Endothelial cell of umbilical vein (primary cell): ENCODE data around the gene SELL. TPM values are rescaled to one million over a fixed set of nuclear protein-coding genes. Genes with fewer than 3 reads are reported as not detected.

Source experiments
- BruUV-seq: library from RNA; stranded (reverse); fragments of 400-500 nt; replicated peaks from 2 replicates; lab custom pipeline; 2021; lab: Mats Ljungman, UMichigan
- CTCF ChIA-PET: fragments of 300-600, 350-600 bp; sonication (Branson Sonifier 250); formaldehyde crosslinking; loops from one replicate; lab custom pipeline; 2021; ENCODE audit warnings: antibody characterized with exemption, inconsistent platforms; lab: Charles Lee
- POLR2A ChIA-PET: fragments of 300-600, 350-600 bp; sonication (Branson Sonifier 250); formaldehyde crosslinking; loops from one replicate; lab custom pipeline; 2021; ENCODE audit warnings: antibody characterized with exemption, inconsistent platforms; lab: Charles Lee
- DNase-seq: peaks from one replicate; pipeline ENCODE4 v3.0.0-alpha.2; 2011; ENCODE audit warnings: low read depth, low spot score
- FAIRE-seq: peaks from 2 replicates; lab custom pipeline; 2011; peaks lifted over from hg19 to GRCh38; lab: Jason Lieb, UNC
- H2AFZ ChIP-seq: 2 replicates; pipeline ENCODE4 v1.6.0; 2012; ENCODE audit warnings: low read depth, low read length, control low read depth, inconsistent platforms
- H3K27ac ChIP-seq: 2 replicates; pipeline ENCODE4 v1.5.1; 2011; ENCODE audit warnings: low read depth, mild to moderate bottlenecking, control low read depth, low read length, moderate library complexity; ENCODE audit not compliant: insufficient read depth
- H3K27me3 ChIP-seq, 2 experiments: 2 replicates each; pipeline versions ENCODE4 v1.6.0 to v1.6.1; 2011; ENCODE audit warnings: low read length in 2 of 2, mixed read lengths in 1 of 2; ENCODE audit not compliant: control insufficient read depth in 2 of 2, insufficient read depth in 2 of 2
- H3K36me3 ChIP-seq, 2 experiments: 2 replicates in 1 of 2; 3 replicates in 1 of 2; pipeline ENCODE4 v1.5.1; 2011; ENCODE audit warnings: low read length in 2 of 2, mild to moderate bottlenecking in 1 of 2, moderate library complexity in 1 of 2; ENCODE audit not compliant: control insufficient read depth in 2 of 2, insufficient read depth in 2 of 2; ENCODE audit errors: extremely low read depth in 1 of 2
- H3K4me1 ChIP-seq: 3 replicates; pipeline ENCODE4 v1.5.1; 2011; ENCODE audit warnings: mild to moderate bottlenecking, low read length; ENCODE audit not compliant: control insufficient read depth, insufficient read depth; ENCODE audit errors: extremely low read depth
- H3K4me2 ChIP-seq: 2 replicates; pipeline ENCODE4 v1.6.1; 2011; ENCODE audit warnings: low read length, control low read depth, mixed read lengths; ENCODE audit not compliant: insufficient read depth
- H3K4me3 ChIP-seq, 3 experiments: fragments of 200-600 bp in 1 of 3; sonication (generic), shearing (Covaris generic) in 1 of 3; replicated peaks in 1 of 3; 2 replicates each; pipeline ENCODE4 v1.5.1; 2011 to 2016; ENCODE audit warnings: control low read depth in 3 of 3, low read length in 3 of 3, mild to moderate bottlenecking in 2 of 3, inconsistent platforms in 1 of 3, low read depth in 1 of 3, moderate library complexity in 1 of 3; ENCODE audit not compliant: insufficient read depth in 1 of 3
- H3K79me2 ChIP-seq: 2 replicates; pipeline ENCODE4 v1.6.0; 2012; ENCODE audit warnings: low read length, inconsistent platforms; ENCODE audit not compliant: control insufficient read depth, insufficient read depth
- H3K9ac ChIP-seq: replicated peaks from 2 replicates; pipeline ENCODE3; 2011; ENCODE audit warnings: low read length, control low read depth; ENCODE audit not compliant: insufficient read depth; ENCODE audit errors: extremely low read depth
- H3K9me1 ChIP-seq: replicated peaks from 3 replicates; pipeline ENCODE4 v1.6.0; 2011; ENCODE audit warnings: mild to moderate bottlenecking, low read length; ENCODE audit not compliant: control insufficient read depth, insufficient read depth; ENCODE audit errors: extremely low read depth
- H3K9me3 ChIP-seq: replicated peaks from 2 replicates; pipeline ENCODE4 v1.5.1; 2012; ENCODE audit warnings: low read length, inconsistent platforms; ENCODE audit not compliant: control insufficient read depth, insufficient read depth
- H4K20me1 ChIP-seq: replicated peaks from 2 replicates; pipeline ENCODE3; 2011; ENCODE audit warnings: mild to moderate bottlenecking, low read length; ENCODE audit not compliant: control insufficient read depth, insufficient read depth; ENCODE audit errors: extremely low read depth
- EZH2 ChIP-seq: IDR thresholded peaks from 2 replicates; pipeline ENCODE4 v1.6.1; 2012; ENCODE audit warnings: borderline replicate concordance, low read depth, mild to moderate bottlenecking, moderate library complexity, low read length, inconsistent platforms; ENCODE audit not compliant: severe bottlenecking
- FOS ChIP-seq: IDR thresholded peaks from 2 replicates; pipeline ENCODE4 v1.6.1; 2011; ENCODE audit warnings: mild to moderate bottlenecking, low read length, moderate library complexity, borderline replicate concordance; ENCODE audit not compliant: insufficient read depth
- GATA2 ChIP-seq: IDR thresholded peaks from 2 replicates; pipeline ENCODE4 v1.7.0; 2011; ENCODE audit warnings: low read depth, mild to moderate bottlenecking, moderate library complexity, mixed read lengths, low read length; ENCODE audit not compliant: insufficient read length, insufficient read depth
- JUN ChIP-seq: IDR thresholded peaks from 2 replicates; pipeline ENCODE4 v1.6.1; 2011; ENCODE audit warnings: borderline replicate concordance, low read depth; ENCODE audit not compliant: insufficient read length, insufficient read depth
- MYC ChIP-seq: IDR thresholded peaks from one replicate; pipeline ENCODE4 v1.6.1; 2011; ENCODE audit warnings: mild to moderate bottlenecking, low read depth, low read length
- POLR2A ChIP-seq: IDR thresholded peaks from 2 replicates; pipeline ENCODE4 v1.6.1; 2012; ENCODE audit warnings: low read depth, mild to moderate bottlenecking, control low read depth, low read length
- POLR2AphosphoS5 ChIP-seq: IDR thresholded peaks from 2 replicates; pipeline ENCODE4 v1.6.1; 2012; ENCODE audit warnings: low read depth, mild to moderate bottlenecking, control low read depth, low read length, moderate library complexity; ENCODE audit not compliant: insufficient read depth
- dilution Hi-C: fragments of 300-500 bp; cut with MboI; formaldehyde crosslinking; loops from one replicate; pipeline ENCODE4 v1.15.0; 2019; ENCODE audit warnings: low sequenced_read_pairs; ENCODE audit not compliant: extremely low pct_ligation_motif_present
- intact Hi-C: fragments of 100-400 bp; cut with micrococcal nuclease; formaldehyde crosslinking; loops from one replicate; pipeline ENCODE4 v1.10.0; 2022
- polyA plus RNA-seq, 4 experiments: library from polyadenylated mRNA; depleted of rRNA in 3 of 4; stranded (reverse) in 3 of 4; unstranded in 1 of 4; fragments of >200 nt; gene quantifications; 2 replicates each; pipeline versions ENCODE4 v1.2.1 to v1.2.3, GENCODE V29; 2011 to 2012; ENCODE audit warnings: missing spikeins in 1 of 4
- total RNA-seq: library from RNA; stranded (reverse); gene quantifications from 2 replicates; pipeline ENCODE4 v1.2.3, GENCODE V29; 2021
- TF ChIP-seq, protein P1 (sequence below): IDR thresholded peaks from 2 replicates; pipeline ENCODE4 v1.6.1; 2011; ENCODE audit not compliant: insufficient read depth, insufficient read length
- TF ChIP-seq, protein P2 (sequence below), 2 donors: IDR thresholded peaks; 1 replicate in 1 of 2; 2 replicates in 1 of 2; pipeline ENCODE4 v1.5.1; 2011; ENCODE audit warnings: low read length in 2 of 2, mild to moderate bottlenecking in 2 of 2, moderate library complexity in 2 of 2, control low read depth in 1 of 2, inconsistent platforms in 1 of 2, low read depth in 1 of 2; ENCODE audit not compliant: insufficient read depth in 1 of 2; ENCODE audit errors: extremely low read depth in 1 of 2

The SELL gene
- total and polyA plus RNA-seq, 2 donors (not counting 3 experiments of a cell fraction or from before 2014, with no cell fraction given), result 0.68 to 1.8 TPM

DNA sequence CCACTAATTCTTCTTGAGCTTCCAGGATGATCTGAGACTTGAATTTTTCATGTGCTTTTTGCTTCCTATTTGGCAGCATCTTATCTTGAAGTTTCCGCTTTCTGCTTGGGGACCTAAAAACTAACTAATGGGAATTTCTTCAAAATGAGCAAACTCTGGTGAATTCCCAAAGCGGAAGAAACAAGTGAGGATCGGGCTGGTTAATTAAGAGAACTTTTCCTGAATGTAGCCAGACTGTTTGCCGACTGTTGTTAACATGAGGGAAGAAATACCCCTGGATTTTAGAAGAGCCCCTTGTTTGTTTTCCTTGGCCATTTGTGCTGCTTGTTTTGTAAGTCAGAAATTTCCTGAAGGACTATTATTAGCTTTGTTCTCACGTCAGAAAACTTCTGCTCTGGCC lies 28.6 kb upstream of the SELL start:
- H3K9ac ChIP-seq, result peak overlapping the region; percentile 66
- peak; percentile 31 for TF ChIP-seq JUN
- no peak for TF ChIP-seq FOS
- CTCF ChIA-PET, result interaction anchor here (0.8 to 2.3 kb wide), 7 partner anchors 8 to 183 kb away, joined by 3 to 12 read pairs (median 4); partner anchors contain the start of gene METTL18
- no peaks in the 10 kb centered on the region for H3K36me3 ChIP-seq
- POLR2A ChIA-PET, result interaction anchor here (0.6 kb wide), 1 partner anchor 70 kb away, joined by 3 read pairs; no protein-coding TSS in a partner anchor
- H3K4me3 ChIP-seq, result peak overlapping the region in 1 of 3 experiments; percentile 28
- dilution Hi-C loops (no loop called here), intact Hi-C loops (loop anchor here (1.0 to 2.0 kb wide), 2 partner anchors 41 to 54 kb away; partner anchors contain the start of gene METTL18)
- H3K9me3 ChIP-seq, result no peaks in the 10 kb centered on the region
- peaks cover 16% of the 10 kb centered on the region for H3K4me1 ChIP-seq
- H3K27ac ChIP-seq, result peak overlapping the region; percentile 65
- no peaks in the 10 kb centered on the region for H3K79me2 ChIP-seq
- FAIRE-seq (peak; percentile 95), DNase-seq (peak; percentile 93)
- peak overlapping the region; percentile 77 for H3K4me2 ChIP-seq
- no peaks in the 10 kb centered on the region for H4K20me1 ChIP-seq
- peak overlapping the region; percentile 67 for H2AFZ ChIP-seq
- no peaks in the 10 kb centered on the region for H3K27me3 ChIP-seq
- BruUV-seq, result no TSS peak
- H3K9me1 ChIP-seq, result no peaks in the 10 kb centered on the region

DNA sequence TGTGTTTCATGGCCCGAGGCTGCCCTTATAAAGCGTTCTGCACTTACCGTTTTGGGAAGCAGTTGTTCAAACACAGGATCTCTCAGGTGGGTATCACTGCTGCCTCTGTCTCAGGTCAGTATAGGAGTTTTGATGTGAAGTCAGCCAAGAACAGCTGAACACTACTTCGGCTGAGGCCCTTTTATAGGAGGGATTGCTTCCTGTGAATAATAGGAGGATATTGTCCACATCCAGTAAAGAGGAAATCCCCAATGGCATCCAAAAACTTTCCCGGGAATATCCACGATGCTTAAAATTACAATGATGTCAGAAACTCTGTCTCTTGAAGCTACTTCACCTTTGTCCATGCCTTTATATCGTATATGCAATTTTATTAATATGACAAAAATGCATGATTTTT lies 22.5 kb upstream of the SELL start, which contains the start of gene SELE:
Gene SELE (minus strand): TSS at position 156 of the 400 bp plus-strand sequence. CDS start 467 bp downstream, outside the sequence.
- Histone ChIP-seq H3K27me3 (peaks cover 0 to 12% of the 10 kb centered on the region in 2 experiments), H3K79me2 (no peaks in the 10 kb centered on the region), H3K9ac (no peak within 1 kb of the TSS), H3K36me3 (no peaks in the 10 kb centered on the region), H3K9me3 (no peaks in the 10 kb centered on the region), H3K4me3 (no peak within 1 kb of the TSS), H4K20me1 (no peaks in the 10 kb centered on the region), H3K4me1 (peaks cover 8% of the 10 kb centered on the region), H3K9me1 (no peaks in the 10 kb centered on the region), H3K27ac (no peak within 1 kb of the TSS), H2AFZ (no peak within 1 kb of the TSS), H3K4me2 (no peak within 1 kb of the TSS)
- dilution Hi-C loops, result no loop called here
- BruUV-seq, result no TSS peak
- FAIRE-seq, result peak; percentile 60
- CTCF ChIA-PET, result interaction anchor here (0.8 to 1.2 kb wide), 5 partner anchors 15 to 132 kb away, joined by 3 to 7 read pairs (median 3); no protein-coding TSS in a partner anchor
- intact Hi-C loops, result no loop called here
- POLR2A ChIA-PET, result no interaction called here
- DNase-seq, result peak; percentile 68
- TF ChIP-seq, protein P1, sequence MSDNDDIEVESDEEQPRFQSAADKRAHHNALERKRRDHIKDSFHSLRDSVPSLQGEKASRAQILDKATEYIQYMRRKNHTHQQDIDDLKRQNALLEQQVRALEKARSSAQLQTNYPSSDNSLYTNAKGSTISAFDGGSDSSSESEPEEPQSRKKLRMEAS, result no peak
- TF ChIP-seq GATA2, result no peak
- TF ChIP-seq POLR2AphosphoS5, result no peak
- no peak for TF ChIP-seq POLR2A
- no peak for TF ChIP-seq EZH2
- TF ChIP-seq, protein P2, sequence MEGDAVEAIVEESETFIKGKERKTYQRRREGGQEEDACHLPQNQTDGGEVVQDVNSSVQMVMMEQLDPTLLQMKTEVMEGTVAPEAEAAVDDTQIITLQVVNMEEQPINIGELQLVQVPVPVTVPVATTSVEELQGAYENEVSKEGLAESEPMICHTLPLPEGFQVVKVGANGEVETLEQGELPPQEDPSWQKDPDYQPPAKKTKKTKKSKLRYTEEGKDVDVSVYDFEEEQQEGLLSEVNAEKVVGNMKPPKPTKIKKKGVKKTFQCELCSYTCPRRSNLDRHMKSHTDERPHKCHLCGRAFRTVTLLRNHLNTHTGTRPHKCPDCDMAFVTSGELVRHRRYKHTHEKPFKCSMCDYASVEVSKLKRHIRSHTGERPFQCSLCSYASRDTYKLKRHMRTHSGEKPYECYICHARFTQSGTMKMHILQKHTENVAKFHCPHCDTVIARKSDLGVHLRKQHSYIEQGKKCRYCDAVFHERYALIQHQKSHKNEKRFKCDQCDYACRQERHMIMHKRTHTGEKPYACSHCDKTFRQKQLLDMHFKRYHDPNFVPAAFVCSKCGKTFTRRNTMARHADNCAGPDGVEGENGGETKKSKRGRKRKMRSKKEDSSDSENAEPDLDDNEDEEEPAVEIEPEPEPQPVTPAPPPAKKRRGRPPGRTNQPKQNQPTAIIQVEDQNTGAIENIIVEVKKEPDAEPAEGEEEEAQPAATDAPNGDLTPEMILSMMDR (IDR thresholded peaks at IDR 0.05; ENCODE audit: extremely low read depth in 1 of 2, insufficient read depth in 1 of 2, low read depth in 1 of 2, low read length in 2 of 2), result no peak
- no peak for TF ChIP-seq MYC
- no peak for TF ChIP-seq JUN
- no peak for TF ChIP-seq FOS
